LNCAP (cell line): ENCODE data around the gene KRT77.

Experiments
- TF ChIP-seq, protein P1 (sequence below): fragments of 450-650 bp; IDR thresholded peaks from 2 replicates; pipeline ENCODE4 v1.5.1; 2017; ENCODE audit warnings: mild to moderate bottlenecking

KRT77 gene

DNA sequence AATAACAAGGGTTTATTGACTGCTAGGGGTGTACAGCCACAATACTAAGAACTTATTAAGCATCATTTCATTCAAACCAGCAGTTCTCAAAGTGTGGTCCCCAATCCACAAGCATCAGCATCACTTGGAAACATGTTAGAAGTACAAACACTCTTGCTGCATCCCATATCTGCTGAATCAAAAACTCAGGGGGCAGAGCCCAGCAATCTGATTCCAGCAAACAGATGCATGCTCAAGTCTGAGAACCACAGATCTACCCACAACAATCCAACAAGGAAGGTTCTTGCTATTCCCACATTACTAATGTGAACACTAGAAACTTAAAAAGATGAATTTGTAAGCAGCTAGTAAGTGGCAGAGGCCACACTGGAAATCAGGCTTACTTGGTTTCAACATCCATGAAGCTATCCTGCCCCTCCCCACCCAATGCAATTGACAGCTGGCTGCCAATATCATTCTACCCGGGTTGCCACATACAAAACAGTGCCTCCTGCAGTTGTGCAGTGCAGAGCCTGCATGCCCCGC is 6.2 kb downstream of the KRT77 start:
- TF ChIP-seq, protein P1, sequence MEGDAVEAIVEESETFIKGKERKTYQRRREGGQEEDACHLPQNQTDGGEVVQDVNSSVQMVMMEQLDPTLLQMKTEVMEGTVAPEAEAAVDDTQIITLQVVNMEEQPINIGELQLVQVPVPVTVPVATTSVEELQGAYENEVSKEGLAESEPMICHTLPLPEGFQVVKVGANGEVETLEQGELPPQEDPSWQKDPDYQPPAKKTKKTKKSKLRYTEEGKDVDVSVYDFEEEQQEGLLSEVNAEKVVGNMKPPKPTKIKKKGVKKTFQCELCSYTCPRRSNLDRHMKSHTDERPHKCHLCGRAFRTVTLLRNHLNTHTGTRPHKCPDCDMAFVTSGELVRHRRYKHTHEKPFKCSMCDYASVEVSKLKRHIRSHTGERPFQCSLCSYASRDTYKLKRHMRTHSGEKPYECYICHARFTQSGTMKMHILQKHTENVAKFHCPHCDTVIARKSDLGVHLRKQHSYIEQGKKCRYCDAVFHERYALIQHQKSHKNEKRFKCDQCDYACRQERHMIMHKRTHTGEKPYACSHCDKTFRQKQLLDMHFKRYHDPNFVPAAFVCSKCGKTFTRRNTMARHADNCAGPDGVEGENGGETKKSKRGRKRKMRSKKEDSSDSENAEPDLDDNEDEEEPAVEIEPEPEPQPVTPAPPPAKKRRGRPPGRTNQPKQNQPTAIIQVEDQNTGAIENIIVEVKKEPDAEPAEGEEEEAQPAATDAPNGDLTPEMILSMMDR, result no peak

GRCh38 chr12:52696588-52696987 is 6.7 kb downstream of the KRT77 start:
- TF ChIP-seq, protein P1, result no peak

DNA sequence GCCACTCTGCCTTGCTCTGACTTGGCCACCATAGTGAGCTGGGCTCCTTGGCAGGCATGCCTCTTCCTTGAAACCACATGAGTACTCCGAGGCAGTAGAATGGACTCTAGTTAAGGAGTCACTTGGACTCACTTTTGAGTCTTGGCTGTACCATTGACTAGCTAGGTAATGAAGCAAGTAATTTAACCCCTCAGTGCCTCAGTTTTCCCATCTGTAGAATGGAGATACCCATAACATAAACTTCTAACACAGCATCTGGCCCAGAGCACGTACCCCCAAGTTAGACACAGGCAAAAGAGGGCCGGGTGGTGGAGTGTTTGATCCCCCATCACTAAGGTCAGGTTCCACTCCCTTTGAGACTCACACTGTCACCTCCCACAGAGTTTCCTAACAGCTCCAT is 8.3 kb downstream of the KRT77 start:
- TF ChIP-seq, protein P1, result no peak

- TF ChIP-seq, protein P1, result no peak
Observed at GRCh38 chr12:52694151-52694550, 9.2 kb downstream of the KRT77 start.

DNA sequence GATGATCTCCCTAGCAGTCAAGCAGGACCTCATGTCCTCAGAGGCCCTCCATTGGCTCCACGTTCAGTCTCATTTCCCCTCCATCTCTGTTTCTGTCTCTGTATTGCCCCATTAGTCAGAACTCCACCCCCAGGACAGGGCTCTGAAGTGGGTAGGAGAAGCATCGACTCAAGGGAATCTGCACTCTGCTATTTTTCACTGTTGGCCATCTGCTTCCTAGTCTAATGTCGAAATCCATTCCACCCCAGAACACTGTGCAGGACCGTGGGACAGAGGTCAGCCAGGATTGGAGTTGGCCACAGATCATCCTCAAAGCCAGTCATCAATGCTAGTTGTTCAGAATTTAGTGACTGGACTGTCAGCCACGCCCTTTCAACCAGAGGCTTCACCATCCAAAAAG is 10.1 kb downstream of the KRT77 start:
- TF ChIP-seq, protein P1, result no peak

- TF ChIP-seq, protein P1, result no peak
Observed at GRCh38 chr12:52692254-52692653, 11.1 kb downstream of the KRT77 start.

DNA sequence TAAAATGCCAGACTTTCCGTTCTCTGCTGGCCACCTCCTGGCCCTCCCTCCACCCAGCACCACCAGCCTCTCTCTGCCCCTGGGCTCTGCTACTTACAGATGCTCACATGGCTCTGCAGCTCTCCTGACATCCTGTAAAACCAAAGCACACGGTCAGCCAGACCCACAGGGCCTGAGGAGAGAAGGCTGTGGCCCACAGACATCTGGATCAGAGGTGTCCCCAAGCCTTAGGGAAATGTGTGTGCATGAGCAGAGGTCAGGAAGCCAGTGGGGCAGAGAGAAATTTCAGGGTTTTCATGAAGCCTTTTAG is 11.5 kb downstream of the KRT77 start:
- TF ChIP-seq, protein P1, result no peak
